BE2C (cell line): Measurements from ENCODE around the gene CEP57L1.
"Not testable (repeated sequence)": the region's sequence is repeated elsewhere in the genome, so short reads cannot be mapped to it uniquely, and the experiment has no call there.

Experiments used
- DNase-seq: peaks from one replicate; pipeline ENCODE4 v3.0.0-alpha.2; 2020
- H3K27me3 ChIP-seq: fragments of 250-450 bp; sonication (Bioruptor Pico); 2 replicates; pipeline ENCODE4 v1.5.1; 2020; ENCODE audit warnings: mild to moderate bottlenecking
- H3K36me3 ChIP-seq: fragments of 250-450 bp; sonication (Bioruptor Pico); 2 replicates; pipeline ENCODE4 v1.5.1; 2020; ENCODE audit warnings: mild to moderate bottlenecking
- H3K4me1 ChIP-seq: fragments of 250-450 bp; sonication (Bioruptor Pico); 2 replicates; pipeline ENCODE4 v1.5.1; 2020
- H3K4me3 ChIP-seq: 2 replicates; pipeline ENCODE4 v1.5.1; 2011; ENCODE audit warnings: low read depth, low read length
- H3K9me3 ChIP-seq: fragments of 250-450 bp; sonication (Bioruptor Pico); 2 replicates; pipeline ENCODE4 v1.5.1; 2020
- CTCF ChIP-seq: IDR thresholded peaks from 2 replicates; pipeline ENCODE4 v1.5.1; 2012; ENCODE audit warnings: mild to moderate bottlenecking, low read depth, low read length

The CEP57L1 gene

GRCh38 chr6:109121411-109121810, 26.1 kb downstream of the CEP57L1 start:
- H3K4me3 ChIP-seq, result no peak overlapping the region
- no peaks in the 10 kb centered on the region for H3K36me3 ChIP-seq
- DNase-seq, result no peak
- peaks cover 31% of the 10 kb centered on the region for H3K4me1 ChIP-seq
- H3K9me3 ChIP-seq, result no peaks in the 10 kb centered on the region
- TF ChIP-seq CTCF, result no peak
- H3K27me3 ChIP-seq, result no peaks in the 10 kb centered on the region

DNA sequence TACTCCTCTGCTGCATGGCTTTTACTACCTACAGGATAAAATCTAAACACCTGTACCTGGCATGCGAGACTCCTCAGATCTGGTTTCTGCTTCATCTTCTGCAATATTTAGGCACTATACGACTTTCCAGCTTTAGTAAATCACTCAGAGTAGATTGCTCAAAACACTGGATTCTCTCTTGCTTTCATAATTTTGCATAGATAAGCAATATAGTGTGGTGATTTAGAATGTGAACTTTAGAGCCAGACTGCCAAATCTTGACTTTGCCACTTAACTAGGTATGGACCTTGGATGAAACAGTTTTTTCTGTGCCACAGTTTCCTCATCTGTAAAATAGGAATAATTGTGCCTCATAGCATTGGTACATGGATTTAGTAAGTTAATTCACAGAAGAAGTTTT, 28.9 kb downstream of the CEP57L1 start:
- Histone ChIP-seq H3K27me3 (no peaks in the 10 kb centered on the region), H3K36me3 (no peaks in the 10 kb centered on the region), H3K9me3 (no peaks in the 10 kb centered on the region), H3K4me3 (no peak overlapping the region), H3K4me1 (peaks cover 11% of the 10 kb centered on the region; the same call in 1 of the 2 replicates)
- no peak for DNase-seq
- TF ChIP-seq CTCF, result no peak

DNA sequence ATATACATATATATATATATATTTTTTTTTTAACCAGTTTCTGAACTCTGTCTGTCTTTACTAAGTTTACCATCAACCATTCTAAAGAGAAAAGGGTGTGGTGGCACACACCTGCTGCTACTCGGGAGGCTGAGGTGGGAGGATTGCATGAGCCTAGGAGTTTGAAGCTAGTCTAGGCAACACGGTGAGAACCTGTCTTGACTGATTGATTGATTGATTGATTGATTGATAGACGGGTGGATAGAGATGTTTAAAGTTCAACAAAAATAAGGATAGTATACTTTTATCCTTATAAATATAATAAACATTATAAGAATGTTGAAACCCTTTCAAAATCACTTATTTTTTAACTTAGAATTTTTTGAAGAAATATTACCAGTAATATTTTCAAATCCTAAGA, 30.2 kb downstream of the CEP57L1 start:
- Histone ChIP-seq H3K9me3 (no peaks in the 10 kb centered on the region), H3K4me1 (peaks cover 8% of the 10 kb centered on the region; the same call in 1 of the 2 replicates), H3K27me3 (no peaks in the 10 kb centered on the region), H3K36me3 (no peaks in the 10 kb centered on the region), H3K4me3 (no peak overlapping the region)
- no peak for TF ChIP-seq CTCF
- no peak for DNase-seq

- Histone ChIP-seq H3K4me3 (no peak overlapping the region), H3K4me1 (no peaks in the 10 kb centered on the region), H3K9me3 (no peaks in the 10 kb centered on the region), H3K36me3 (no peaks in the 10 kb centered on the region), H3K27me3 (no peaks in the 10 kb centered on the region)
- no peak for TF ChIP-seq CTCF
- no peak for DNase-seq
Measured at GRCh38 chr6:109130065-109130464, 34.8 kb downstream of the CEP57L1 start.

DNA sequence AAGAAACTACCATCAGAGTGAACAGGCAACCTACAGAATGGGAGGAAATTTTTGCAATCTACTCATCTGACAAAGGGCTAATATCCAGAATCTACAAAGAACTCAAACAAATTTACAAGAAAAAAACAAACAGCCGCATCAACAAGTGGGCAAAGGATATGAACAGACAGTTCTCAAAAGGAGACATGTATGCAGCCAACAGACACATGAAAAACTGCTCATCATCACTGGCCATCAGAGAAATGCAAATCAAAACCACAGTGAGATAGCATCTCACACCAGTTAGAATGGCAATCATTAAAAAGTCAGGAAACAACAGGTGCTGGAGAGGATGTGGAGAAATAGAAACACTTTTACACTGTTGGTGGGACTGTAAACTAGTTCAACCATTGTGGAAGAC, 40.3 kb downstream of the CEP57L1 start:
- H3K4me3 ChIP-seq, H3K4me1 ChIP-seq, DNase-seq, H3K36me3 ChIP-seq, H3K27me3 ChIP-seq, H3K9me3 ChIP-seq: not testable (repeated sequence)

GRCh38 chr6:109136039-109136438, 40.7 kb downstream of the CEP57L1 start:
- not testable (repeated sequence) for H3K4me3 ChIP-seq, DNase-seq, H3K9me3 ChIP-seq, H3K4me1 ChIP-seq, H3K27me3 ChIP-seq, H3K36me3 ChIP-seq

GRCh38 chr6:109136530-109136929, 41.2 kb downstream of the CEP57L1 start:
- not testable (repeated sequence) for H3K4me1 ChIP-seq, H3K36me3 ChIP-seq, H3K27me3 ChIP-seq, H3K9me3 ChIP-seq, DNase-seq, H3K4me3 ChIP-seq

DNA sequence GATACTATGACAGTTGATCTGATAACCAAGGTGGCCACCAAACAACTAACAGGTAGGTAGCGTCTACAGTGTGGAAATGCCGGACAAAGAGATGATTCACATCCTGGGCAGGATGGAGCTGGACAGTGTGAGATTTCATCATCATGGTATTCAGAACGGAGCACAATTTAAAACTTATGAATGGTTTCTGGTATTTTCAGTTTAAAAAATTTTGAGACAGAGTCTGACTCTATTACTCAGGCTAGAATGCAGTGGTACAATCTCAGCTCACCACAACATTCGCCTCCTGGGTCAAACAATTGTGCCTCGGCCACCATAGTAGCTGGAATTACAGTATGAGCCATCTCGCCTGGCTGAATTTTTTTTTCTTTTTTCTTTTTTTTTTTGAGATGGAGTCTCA, 43.8 kb downstream of the CEP57L1 start:
- peaks cover 4% of the 10 kb centered on the region for H3K36me3 ChIP-seq
- no peaks in the 10 kb centered on the region for H3K4me1 ChIP-seq
- DNase-seq, result no peak
- no peak overlapping the region for H3K4me3 ChIP-seq
- H3K9me3 ChIP-seq, result no peaks in the 10 kb centered on the region
- no peaks in the 10 kb centered on the region for H3K27me3 ChIP-seq
- no peak for TF ChIP-seq CTCF

GRCh38 chr6:109142067-109142466, 46.8 kb downstream of the CEP57L1 start:
- H3K4me1 ChIP-seq, H3K9me3 ChIP-seq, H3K4me3 ChIP-seq, H3K36me3 ChIP-seq, DNase-seq, H3K27me3 ChIP-seq: not testable (repeated sequence)
